ENCODE measurements around the gene SLC35A2. TPM values are rescaled to one million over a fixed set of nuclear protein-coding genes. Genes with fewer than 3 reads are reported as not detected.

Gene SLC35A2
- total and polyA plus RNA-seq, 2 of the 4 experiments (the other 2 are of a cell fraction) = 10.8 to 48.3 TPM

GRCh38 chrX:48899078-48899410 lies 12.4 kb downstream of the SLC35A2 start:
- intact Hi-C loops (cut with micrococcal nuclease) = no loop called here
- ChIA-PET CTCF (no interaction called here), POLR2A (ENCODE audit: unreplicated experiment) (no interaction called here)

More at GRCh38 chrX:48899078-48899410, 12.4 kb downstream of the SLC35A2 start:
- H3K27ac ChIP-seq (ENCODE audit: insufficient read depth, low read length) = no peak overlapping the region
- peaks cover 7% of the 10 kb centered on the region; the same call in 1 of the 2 replicates for H4K20me1 ChIP-seq (ENCODE audit: insufficient read depth, low read length)
- no peak overlapping the region for H4K5ac ChIP-seq (ENCODE audit: low read depth, low read length)
- no peak overlapping the region for H3K9ac ChIP-seq (ENCODE audit: low read depth, low read length)
- no peak overlapping the region for H3K18ac ChIP-seq (ENCODE audit: low read depth, low read length)
- no peak overlapping the region for H3K4ac ChIP-seq (ENCODE audit: low read depth, low read length)
- 70% methylated on average over 4 of the region's 8 CpGs; no CpG with 5 or more reads in 1 of the 2 experiments for WGBS, 2 experiments (ENCODE audit: extremely low coverage in 2 of 2, insufficient read length in 1 of 2)
- H3K56ac ChIP-seq (ENCODE audit: extremely low read depth, insufficient read depth, low read length) = no peak overlapping the region
- no peak overlapping the region for H3K4me3 ChIP-seq (ENCODE audit: insufficient read depth, low read depth, low read length)
- H2BK20ac ChIP-seq (ENCODE audit: low read depth, low read length) = no peak overlapping the region
- H3K9me1 ChIP-seq (ENCODE audit: insufficient read depth, low read length) = 0 out of 2 replicates have a peak, but pooled peaks cover 4% of the 10 kb centered on the region
- no peaks in the 10 kb centered on the region for H3K9me3 ChIP-seq (ENCODE audit: control insufficient read depth, insufficient read depth, low read length)
- ATAC-seq (ENCODE audit: low read depth) (no peak), DNase-seq (no peak)
- peaks cover 11% of the 10 kb centered on the region for H3K36me3 ChIP-seq (ENCODE audit: control insufficient read depth, insufficient read depth, low read length)
- no peaks in the 10 kb centered on the region for H3K27me3 ChIP-seq (ENCODE audit: control insufficient read depth, insufficient read depth, low read length)
- no peak overlapping the region for H4K8ac ChIP-seq (ENCODE audit: low read depth in 2 of 2, low read length in 2 of 2)
- no peak overlapping the region for H2AK5ac ChIP-seq (ENCODE audit: low read depth, low read length)
- no peak overlapping the region for H2AK9ac ChIP-seq (replicated peaks; ENCODE audit: low read depth, low read length, poor library complexity)
- no peak overlapping the region for H3K4me2 ChIP-seq (ENCODE audit: low read depth, low read length)
- 0 out of 2 replicates have a peak, but pooled peaks cover 2% of the 10 kb centered on the region for H3K4me1 ChIP-seq (ENCODE audit: control insufficient read depth, insufficient read depth, low read length)
- H4K91ac ChIP-seq (ENCODE audit: insufficient read depth, low read depth, low read length) = no peak overlapping the region
- no peak overlapping the region for H2BK120ac ChIP-seq (ENCODE audit: low read depth, low read length)
- no peak overlapping the region for H3K14ac ChIP-seq (replicated peaks; ENCODE audit: low read depth, low read length)
- H3K79me1 ChIP-seq (ENCODE audit: low read depth in 1 of 2, low read length in 2 of 2) = peaks cover 6 to 30% of the 10 kb centered on the region in 2 experiments
- in situ Hi-C loops (cut with MboI; ENCODE audit: low sequenced_read_pairs) (no loop called here), dilution Hi-C loops (cut with HindIII; ENCODE audit: low sequenced_read_pairs, unreplicated experiment) (no loop called here)
- no peak for TF ChIP-seq FOS (IDR thresholded peaks at IDR 0.05; ENCODE audit: low read depth, low read length)
- TF ChIP-seq CEBPB (IDR thresholded peaks at IDR 0.05; ENCODE audit: low read depth, low read length) = no peak
- TF ChIP-seq CHD1 (IDR thresholded peaks at IDR 0.05; ENCODE audit: low read depth, low read length) = no peak
- TF ChIP-seq, protein P1, sequence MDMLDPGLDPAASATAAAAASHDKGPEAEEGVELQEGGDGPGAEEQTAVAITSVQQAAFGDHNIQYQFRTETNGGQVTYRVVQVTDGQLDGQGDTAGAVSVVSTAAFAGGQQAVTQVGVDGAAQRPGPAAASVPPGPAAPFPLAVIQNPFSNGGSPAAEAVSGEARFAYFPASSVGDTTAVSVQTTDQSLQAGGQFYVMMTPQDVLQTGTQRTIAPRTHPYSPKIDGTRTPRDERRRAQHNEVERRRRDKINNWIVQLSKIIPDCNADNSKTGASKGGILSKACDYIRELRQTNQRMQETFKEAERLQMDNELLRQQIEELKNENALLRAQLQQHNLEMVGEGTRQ (IDR thresholded peaks at IDR 0.05; ENCODE audit: low read depth, low read length) = no peak
- TF ChIP-seq RFX5 (IDR thresholded peaks at IDR 0.05; ENCODE audit: low read depth, low read length) = no peak
- TF ChIP-seq CTCF (conservative IDR thresholded peaks at IDR 0.05; ENCODE audit: low read depth, low read length) = no peak
- no peak for TF ChIP-seq SMC3 (IDR thresholded peaks at IDR 0.05; ENCODE audit: low read depth, low read length)
- TF ChIP-seq NFE2L2 (IDR thresholded peaks at IDR 0.05; ENCODE audit: low read depth, low read length) = no peak
- TF ChIP-seq MXI1 (IDR thresholded peaks at IDR 0.05; ENCODE audit: borderline replicate concordance, low read depth, low read length) = no peak
- TF ChIP-seq MAZ (IDR thresholded peaks at IDR 0.05; ENCODE audit: borderline replicate concordance, low read depth, low read length) = no peak
- no peak for TF ChIP-seq RCOR1 (IDR thresholded peaks at IDR 0.05; ENCODE audit: insufficient replicate concordance, low read length)
- no peak for TF ChIP-seq MAFK (IDR thresholded peaks at IDR 0.05; ENCODE audit: low read depth, low read length)
- no peak for TF ChIP-seq POLR2A (IDR thresholded peaks at IDR 0.05; ENCODE audit: low read depth, low read length)
- H2AFZ ChIP-seq (replicated peaks; ENCODE audit: low read length, poor library complexity) = no peak overlapping the region
- H2BK15ac ChIP-seq (ENCODE audit: low read depth, low read length) = no peak overlapping the region
- H3K23ac ChIP-seq (ENCODE audit: low read depth, low read length) = no peak overlapping the region
- BruUV-seq (replicated peaks) = no TSS peak
- no peak overlapping the region for H2BK5ac ChIP-seq (ENCODE audit: low read depth, low read length, poor library complexity, severe bottlenecking)

All from IMR-90 (cell line).